Effector memory CD8-positive, alpha-beta T cell (primary cell): ENCODE measurements around the gene PKP3.
"Not testable (repeated sequence)": the region's sequence is repeated elsewhere in the genome, so short reads cannot be mapped to it uniquely, and the experiment has no call there.

Source experiments
- ATAC-seq: fragments of 150-1000 bp; cut with Tn5 transposase; replicated peaks from 2 replicates; pipeline ENCODE4 v1.10.0; 2021; ENCODE audit warnings: mild to moderate bottlenecking, moderate library complexity
- DNase-seq, 3 experiments: peaks; one replicate each; pipeline ENCODE4 v3.0.0; 2021
- H3K27ac Mint-ChIP-seq, 2 donors: one replicate each; pipeline ENCODE4 v1.8.0; 2022; ENCODE audit warnings: mild to moderate bottlenecking in 2 of 2, mixed read lengths in 2 of 2, moderate library complexity in 2 of 2
- H3K27me3 Mint-ChIP-seq, 2 donors: one replicate each; pipeline ENCODE4 v1.8.0; 2022; ENCODE audit warnings: mixed read lengths in 2 of 2
- H3K36me3 Mint-ChIP-seq: one replicate; pipeline ENCODE4 v1.8.0; 2022; ENCODE audit warnings: mild to moderate bottlenecking, moderate library complexity, mixed read lengths; ENCODE audit not compliant: insufficient read depth
- H3K4me1 Mint-ChIP-seq, 2 donors: one replicate each; pipeline ENCODE4 v1.8.0; 2022; ENCODE audit warnings: low read depth in 2 of 2, mixed read lengths in 2 of 2
- H3K4me3 Mint-ChIP-seq, 2 donors: one replicate each; pipeline ENCODE4 v1.8.0; 2022; ENCODE audit warnings: mild to moderate bottlenecking in 2 of 2, mixed read lengths in 2 of 2, moderate library complexity in 2 of 2
- H3K9me3 Mint-ChIP-seq, 2 donors: one replicate each; pipeline ENCODE4 v1.8.0; 2022; ENCODE audit warnings: mixed read lengths in 2 of 2

The PKP3 gene

DNA sequence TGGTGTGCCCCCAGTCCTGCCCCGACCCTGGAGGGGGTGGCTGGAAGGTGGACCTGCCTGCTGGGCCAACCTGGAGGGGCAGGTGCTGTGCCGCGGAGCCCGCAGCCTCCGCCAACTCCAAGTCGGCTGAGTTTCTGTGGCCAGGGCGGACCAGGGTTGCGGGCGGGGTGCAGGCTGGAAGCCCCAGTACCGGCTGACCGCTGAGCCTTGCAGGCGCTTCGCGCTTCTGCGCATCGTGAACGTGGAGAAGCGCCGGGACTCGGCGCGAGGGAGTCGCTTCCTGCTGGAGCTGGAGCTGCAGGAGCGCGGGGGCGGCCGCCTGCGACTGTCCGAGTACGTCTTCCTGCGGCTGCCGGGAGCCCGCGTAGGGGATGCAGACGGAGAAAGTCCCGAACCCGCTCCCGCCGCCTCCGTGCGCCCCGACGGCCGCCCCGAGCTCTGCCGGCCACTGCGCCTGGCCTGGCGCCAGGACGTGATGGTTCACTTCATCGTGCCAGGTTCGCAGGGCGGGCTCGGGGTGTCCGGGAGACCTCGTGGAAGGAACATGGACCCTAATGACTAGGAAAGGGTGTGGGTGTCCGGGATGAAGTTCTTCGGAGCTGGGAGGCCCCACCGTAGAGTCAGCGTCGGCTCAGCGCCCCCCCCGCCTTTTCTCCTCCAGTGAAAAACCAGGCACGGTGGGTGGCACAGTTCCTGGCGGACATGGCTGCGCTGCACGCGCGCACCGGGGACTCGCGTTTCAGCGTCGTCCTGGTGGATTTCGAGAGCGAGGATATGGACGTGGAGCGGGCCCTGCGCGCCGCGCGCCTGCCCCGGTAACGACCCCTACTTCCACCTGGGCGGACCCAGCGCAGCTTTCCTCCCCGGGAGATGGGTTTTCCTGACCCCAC is 14.6 kb upstream of the PKP3 start:
- H3K4me1 Mint-ChIP-seq, result peaks cover 3 to 9% of the 10 kb centered on the region in 2 donors
- ATAC-seq, result no peak
- H3K4me3 Mint-ChIP-seq, result no peak overlapping the region

DNA sequence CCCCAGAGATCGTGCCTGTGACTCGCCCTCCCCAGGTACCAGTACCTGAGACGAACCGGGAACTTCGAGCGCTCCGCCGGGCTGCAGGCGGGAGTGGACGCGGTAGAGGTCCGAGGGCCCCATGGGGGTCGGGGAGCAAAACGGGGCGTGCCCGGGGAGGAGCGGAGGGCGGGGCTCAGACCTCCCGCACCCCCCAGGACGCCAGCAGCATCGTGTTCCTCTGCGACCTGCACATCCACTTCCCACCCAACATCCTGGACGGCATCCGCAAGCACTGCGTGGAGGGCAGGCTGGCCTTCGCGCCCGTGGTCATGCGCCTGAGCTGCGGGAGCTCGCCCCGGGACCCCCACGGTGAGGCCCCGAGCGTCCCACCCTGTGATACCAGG is 13.9 kb upstream of the PKP3 start:
- no peak overlapping the region for H3K4me3 Mint-ChIP-seq
- H3K9me3 Mint-ChIP-seq, result no peaks in the 10 kb centered on the region
- H3K4me1 Mint-ChIP-seq, result peaks cover 3 to 9% of the 10 kb centered on the region in 2 donors
- DNase-seq (no peak), ATAC-seq (no peak)
- H3K36me3 Mint-ChIP-seq, result no peaks in the 10 kb centered on the region
- H3K27me3 Mint-ChIP-seq, result peaks cover 13 to 20% of the 10 kb centered on the region in 2 donors
- no peak overlapping the region for H3K27ac Mint-ChIP-seq

More for the DNA sequence above, 14.6 kb upstream of the PKP3 start:
- DNase-seq, result no peak
- Mint-ChIP-seq H3K9me3 (no peaks in the 10 kb centered on the region), H3K27ac (no peak overlapping the region), H3K36me3 (no peaks in the 10 kb centered on the region), H3K27me3 (peaks cover 13 to 20% of the 10 kb centered on the region in 2 donors)

DNA sequence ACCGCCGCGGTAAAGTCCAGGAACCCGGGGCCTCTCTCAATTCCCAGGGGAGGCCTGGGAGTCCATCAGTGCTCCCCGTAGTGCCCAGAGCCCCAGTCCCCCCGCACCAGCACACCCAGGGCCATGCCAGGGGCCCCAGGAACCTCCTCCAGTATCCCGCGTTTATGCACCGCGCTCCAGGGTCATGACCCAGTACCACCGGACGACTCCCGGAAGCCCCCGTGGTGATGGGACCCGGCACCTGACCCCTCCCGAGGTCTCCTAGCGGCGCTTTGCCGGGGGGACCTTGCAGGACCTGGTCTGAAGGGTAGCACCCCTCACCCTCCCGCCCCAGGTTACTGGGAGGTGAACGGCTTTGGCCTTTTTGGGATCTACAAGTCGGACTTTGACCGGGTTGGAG is 13.5 kb upstream of the PKP3 start:
- Mint-ChIP-seq H3K4me3 (no peak overlapping the region), H3K36me3 (no peaks in the 10 kb centered on the region)
- ATAC-seq, result no peak

DNA sequence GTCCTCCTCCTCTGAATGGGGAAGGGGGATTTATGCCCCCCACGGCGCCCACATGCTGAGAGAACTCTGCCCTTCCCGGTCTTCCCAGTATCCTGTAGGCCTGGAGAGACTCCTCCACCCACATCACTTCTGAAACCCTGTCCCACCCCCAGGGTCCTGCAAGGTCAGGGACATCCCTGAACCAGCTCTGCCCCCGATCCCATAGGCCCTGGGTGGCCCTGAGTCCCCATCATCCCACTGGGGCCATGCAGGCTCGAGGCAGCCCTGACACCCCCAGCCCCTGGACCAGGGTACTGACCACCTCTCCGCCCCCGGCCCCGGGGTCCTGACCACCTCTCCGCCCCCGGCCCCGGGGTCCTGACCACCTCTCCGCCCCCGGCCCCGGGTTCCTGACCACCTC is 13.0 kb upstream of the PKP3 start:
- H3K27me3 Mint-ChIP-seq, result peaks cover 13 to 20% of the 10 kb centered on the region in 2 donors
- H3K9me3 Mint-ChIP-seq, result no peaks in the 10 kb centered on the region
- no peaks in the 10 kb centered on the region for H3K36me3 Mint-ChIP-seq
- DNase-seq (no peak), ATAC-seq (no peak)
- peaks cover 3 to 9% of the 10 kb centered on the region in 2 donors for H3K4me1 Mint-ChIP-seq
- H3K4me3 Mint-ChIP-seq, result no peak overlapping the region
- no peak overlapping the region for H3K27ac Mint-ChIP-seq

More for the DNA sequence above, 13.5 kb upstream of the PKP3 start:
- no peaks in the 10 kb centered on the region for H3K9me3 Mint-ChIP-seq
- no peak overlapping the region for H3K27ac Mint-ChIP-seq
- peaks cover 13 to 20% of the 10 kb centered on the region in 2 donors for H3K27me3 Mint-ChIP-seq
- peaks cover 3 to 9% of the 10 kb centered on the region in 2 donors for H3K4me1 Mint-ChIP-seq
- no peak for DNase-seq

DNA sequence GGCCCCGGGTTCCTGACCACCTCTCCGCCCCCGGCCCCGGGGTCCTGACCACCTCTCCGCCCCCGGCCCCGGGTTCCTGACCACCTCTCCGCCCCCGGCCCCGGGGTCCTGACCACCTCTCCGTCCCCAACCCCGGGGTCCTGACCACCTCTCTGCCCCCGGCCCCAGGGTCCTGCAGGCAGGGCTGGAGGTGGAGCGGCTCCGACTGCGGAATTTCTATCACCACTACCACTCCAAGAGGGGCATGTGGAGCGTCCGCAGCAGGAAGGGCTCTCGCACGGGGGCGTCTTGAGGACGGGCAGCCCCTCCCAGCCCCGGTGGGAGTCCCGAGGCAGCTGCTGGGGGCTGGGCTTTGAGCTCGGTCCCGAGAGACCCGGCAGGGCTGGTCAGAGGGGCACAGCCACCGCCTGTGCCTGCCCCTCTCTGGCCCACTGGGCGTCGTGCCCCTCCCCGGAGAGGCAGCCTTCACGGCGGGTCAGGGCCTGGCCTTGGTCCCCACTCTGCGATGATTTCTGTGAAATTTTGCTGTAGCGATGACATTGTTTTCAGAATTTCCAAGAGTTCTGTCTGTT is 12.4 kb upstream of the PKP3 start:
- Mint-ChIP-seq H3K27ac (no peak overlapping the region), H3K36me3 (no peaks in the 10 kb centered on the region)
- no peak for ATAC-seq

DNA sequence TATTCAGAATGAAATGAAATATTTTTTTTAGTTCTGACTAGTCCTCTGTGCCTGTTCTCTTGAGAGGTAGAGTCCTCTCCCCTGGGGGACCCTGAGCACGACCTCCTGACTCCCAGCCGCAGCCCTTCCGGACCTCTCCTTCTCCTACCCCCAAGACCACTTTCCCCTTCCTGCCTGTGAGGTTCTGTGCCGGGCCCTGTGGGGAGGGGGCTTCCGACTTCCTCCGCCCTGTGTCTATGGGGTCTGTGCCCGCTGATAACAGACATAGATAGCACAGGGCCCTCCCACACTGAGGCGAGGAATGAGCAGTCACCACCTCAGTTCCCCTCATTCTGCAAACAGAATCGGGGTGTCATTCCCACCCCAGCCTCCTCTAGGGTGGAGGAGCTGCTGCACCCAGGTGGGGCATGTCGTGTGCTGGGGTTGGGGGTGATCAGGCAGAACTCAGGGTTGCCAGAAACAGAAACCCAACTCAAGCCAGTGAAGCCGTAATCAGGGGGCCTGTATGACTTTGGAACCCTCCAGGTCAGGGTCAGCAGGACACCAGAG is 11.9 kb upstream of the PKP3 start:
- Mint-ChIP-seq H3K36me3 (no peaks in the 10 kb centered on the region), H3K9me3 (peaks cover 0 to 1% of the 10 kb centered on the region in 2 donors), H3K4me1 (peaks cover 6 to 14% of the 10 kb centered on the region in 2 donors), H3K4me3 (no peak overlapping the region), H3K27me3 (peaks cover 13 to 20% of the 10 kb centered on the region in 2 donors), H3K27ac (peak overlapping the region; percentile 35 to 77)
- ATAC-seq (no peak), DNase-seq (no peak)

More for the DNA sequence above, 12.4 kb upstream of the PKP3 start:
- H3K4me1 Mint-ChIP-seq, result peaks cover 3 to 9% of the 10 kb centered on the region in 2 donors
- H3K9me3 Mint-ChIP-seq, result no peaks in the 10 kb centered on the region
- H3K4me3 Mint-ChIP-seq, result no peak overlapping the region
- no peak for DNase-seq
- peaks cover 13 to 20% of the 10 kb centered on the region in 2 donors for H3K27me3 Mint-ChIP-seq

DNA sequence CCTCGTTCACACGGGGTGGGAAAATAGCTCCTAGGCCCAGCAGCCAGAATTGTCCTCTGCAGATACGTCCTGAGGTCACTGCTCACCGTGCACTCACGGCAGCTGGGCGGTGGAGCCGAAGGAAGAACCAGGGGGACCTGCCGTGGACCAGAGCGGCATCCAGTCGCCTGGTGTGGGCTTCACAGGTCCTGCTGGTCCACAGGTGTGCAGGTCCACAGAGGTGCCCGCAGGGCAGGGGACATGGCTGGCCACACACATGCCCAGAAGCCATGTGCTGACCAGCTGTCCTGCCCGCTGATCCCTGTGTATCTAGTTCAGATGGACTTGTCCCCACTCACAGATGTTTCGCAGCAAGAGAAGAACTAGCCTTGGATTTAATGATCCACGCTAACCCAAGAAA is 10.6 kb upstream of the PKP3 start:
- DNase-seq (no peak), ATAC-seq (no peak)
- Mint-ChIP-seq H3K36me3 (peaks cover 3% of the 10 kb centered on the region), H3K27me3 (peaks cover 5 to 16% of the 10 kb centered on the region in 2 donors), H3K4me3 (no peak overlapping the region), H3K27ac (no peak overlapping the region), H3K4me1 (peaks cover 18 to 25% of the 10 kb centered on the region in 2 donors), H3K9me3 (peaks cover 0 to 2% of the 10 kb centered on the region in 2 donors)

DNA sequence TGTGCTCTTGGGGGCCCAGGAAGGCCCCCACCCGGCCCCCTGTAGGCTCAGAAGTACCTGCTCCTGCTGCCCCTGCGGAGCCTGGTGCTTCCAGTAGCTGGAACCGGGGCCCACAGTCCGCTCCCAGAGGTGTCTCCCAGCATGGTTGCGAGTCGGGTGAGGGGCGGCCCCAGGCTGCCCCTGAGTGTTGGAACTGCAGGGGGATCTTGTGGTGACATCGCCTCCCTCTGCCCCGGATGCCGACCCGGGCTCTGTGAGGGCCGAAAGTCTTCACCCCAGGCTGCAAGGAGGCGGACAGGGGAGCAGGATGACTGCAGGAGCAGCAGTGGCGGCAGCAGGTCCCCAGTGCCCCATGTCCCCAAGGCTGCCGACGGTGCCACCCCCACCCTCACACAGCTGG is 9.5 kb upstream of the PKP3 start:
- H3K27ac Mint-ChIP-seq, result no peak overlapping the region
- H3K4me1 Mint-ChIP-seq, result peaks cover 18 to 23% of the 10 kb centered on the region in 2 donors
- peaks cover 0 to 9% of the 10 kb centered on the region in 2 donors for H3K27me3 Mint-ChIP-seq
- peaks cover 0 to 2% of the 10 kb centered on the region in 2 donors for H3K9me3 Mint-ChIP-seq
- H3K4me3 Mint-ChIP-seq, result no peak overlapping the region
- H3K36me3 Mint-ChIP-seq, result peaks cover 4% of the 10 kb centered on the region
- ATAC-seq (no peak), DNase-seq (no peak)

DNA sequence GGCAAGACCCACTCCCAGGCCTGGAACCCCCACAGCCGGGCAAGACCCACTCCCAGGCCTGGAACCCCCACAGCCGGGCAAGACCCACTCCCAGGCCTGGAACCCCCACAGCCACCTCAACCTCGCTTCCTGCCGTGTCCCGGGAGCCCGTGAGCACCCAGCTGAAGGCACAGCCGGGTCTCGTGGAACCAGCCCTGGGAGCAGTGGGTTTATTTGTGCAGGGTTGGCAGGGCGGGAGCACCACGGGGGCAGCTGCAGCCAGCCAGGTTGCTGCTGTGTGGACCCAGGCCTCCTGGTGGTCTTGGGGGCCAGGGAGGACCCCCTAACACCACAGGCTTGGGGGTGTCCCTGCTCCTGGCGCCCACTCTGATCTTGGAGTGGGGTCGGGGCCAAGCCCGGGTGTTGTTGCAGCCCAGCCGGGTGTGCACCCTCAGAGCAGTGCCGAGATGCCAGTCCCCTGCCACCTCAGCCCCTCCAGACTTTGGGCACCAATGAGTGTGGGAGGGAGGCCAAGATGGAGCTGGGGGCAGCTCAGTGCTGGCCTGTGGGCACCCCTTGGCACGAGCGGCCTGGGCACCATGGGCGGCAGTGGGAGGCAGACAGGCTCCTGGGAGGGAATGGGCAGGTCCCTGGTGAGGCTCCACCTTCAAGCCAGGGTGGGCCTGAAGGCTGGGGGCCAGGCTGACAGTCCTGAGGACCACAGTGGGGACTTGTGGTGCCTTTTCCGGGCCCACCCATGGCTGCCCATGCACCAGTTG is 8.2 kb upstream of the PKP3 start:
- H3K9me3 Mint-ChIP-seq, result peaks cover 0 to 2% of the 10 kb centered on the region in 2 donors
- ATAC-seq, result no peak

DNA sequence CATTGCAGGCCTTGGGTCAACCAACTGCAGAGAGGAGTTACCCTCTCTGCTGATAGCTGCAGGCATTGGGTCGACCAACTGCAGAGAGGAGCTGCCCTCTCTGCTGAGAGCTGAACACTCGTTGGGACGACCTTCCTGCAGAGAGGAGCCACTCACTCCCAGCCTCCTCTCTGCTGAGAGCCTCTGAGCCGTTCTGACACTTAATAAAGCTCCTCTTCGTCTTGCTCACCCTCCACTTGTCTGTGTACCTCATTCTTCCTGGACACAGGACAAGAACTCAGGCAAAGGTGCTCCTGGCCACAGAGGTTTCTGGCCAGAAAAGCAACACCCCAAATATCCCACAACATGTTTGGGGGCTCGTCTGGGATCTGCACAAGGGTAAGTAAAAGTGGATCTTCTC is 7.5 kb upstream of the PKP3 start:
- Mint-ChIP-seq H3K4me3 (peak overlapping the region in 1 of 2 donors; percentile 68), H3K27ac (peak overlapping the region; percentile 85 to 96), H3K4me1 (peaks cover 18 to 23% of the 10 kb centered on the region in 2 donors), H3K36me3 (peaks cover 4% of the 10 kb centered on the region), H3K9me3 (peaks cover 0 to 2% of the 10 kb centered on the region in 2 donors), H3K27me3 (peaks cover 0 to 9% of the 10 kb centered on the region in 2 donors)
- no peak for DNase-seq
- ATAC-seq, result no peak

More for the DNA sequence above, 8.2 kb upstream of the PKP3 start:
- Mint-ChIP-seq H3K27me3 (peaks cover 0 to 9% of the 10 kb centered on the region in 2 donors), H3K4me3 (no peak overlapping the region), H3K36me3 (peaks cover 4% of the 10 kb centered on the region), H3K27ac (peak overlapping the region in 1 of 2 donors; percentile 85), H3K4me1 (peaks cover 18 to 23% of the 10 kb centered on the region in 2 donors)
- no peak for DNase-seq

DNA sequence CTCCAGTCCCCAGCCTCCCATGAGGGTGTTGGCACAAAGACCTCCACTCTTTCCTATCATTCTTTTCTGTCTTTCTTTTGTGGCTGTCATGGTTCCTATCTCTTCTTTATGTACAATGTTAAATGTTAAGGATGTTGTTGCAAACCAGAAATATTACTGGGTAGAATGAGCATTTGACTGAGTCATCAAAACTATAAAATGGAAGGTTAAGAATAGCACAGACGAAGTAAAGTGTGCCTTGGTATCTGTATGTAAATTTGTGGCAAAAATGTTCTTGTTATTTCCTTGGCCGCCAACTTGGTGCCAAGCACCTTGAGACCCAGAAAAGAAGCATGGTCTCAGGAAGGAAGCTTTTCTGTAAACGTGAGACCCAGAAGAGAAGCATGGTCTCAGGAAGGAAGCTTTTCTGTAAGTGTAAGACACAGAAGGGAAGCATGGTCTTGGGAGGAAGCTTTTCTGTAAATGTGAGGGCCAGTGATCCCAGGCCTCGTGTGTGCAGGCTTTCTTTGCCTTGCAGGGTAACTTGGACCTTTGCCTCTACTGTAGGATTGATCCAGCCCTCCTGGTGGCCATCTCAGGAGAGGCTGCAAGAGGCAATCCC is 6.7 kb upstream of the PKP3 start:
- Mint-ChIP-seq H3K4me3 (peak overlapping the region; percentile 5 to 68), H3K27me3 (peaks cover 0 to 3% of the 10 kb centered on the region in 2 donors), H3K27ac (peak overlapping the region; percentile 85 to 96), H3K4me1 (peaks cover 15 to 19% of the 10 kb centered on the region in 2 donors), H3K9me3 (peaks cover 0 to 2% of the 10 kb centered on the region in 2 donors), H3K36me3 (peaks cover 4% of the 10 kb centered on the region)
- no peak for DNase-seq
- ATAC-seq, result peak; percentile 42

DNA sequence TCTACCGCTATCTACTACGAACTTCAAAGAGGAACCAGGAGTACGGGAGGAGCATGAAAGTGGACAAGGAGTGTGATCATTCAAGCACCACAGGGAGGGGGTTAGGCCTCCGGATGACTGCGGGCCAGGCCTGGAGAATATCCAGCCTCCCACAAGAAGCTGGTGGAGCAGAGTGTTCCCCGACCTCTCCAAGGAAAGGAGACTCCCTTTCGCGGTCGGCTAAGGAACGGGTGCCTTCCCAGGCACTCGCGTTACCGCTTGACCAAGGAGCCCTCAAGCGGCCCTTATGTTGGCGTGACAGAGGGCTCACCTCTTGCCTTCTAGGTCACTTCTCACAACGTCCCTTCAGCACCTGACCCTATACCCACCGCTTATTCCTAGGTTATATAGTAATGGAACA is 4.6 kb upstream of the PKP3 start:
- not testable (repeated sequence) for H3K9me3 Mint-ChIP-seq, H3K27me3 Mint-ChIP-seq, DNase-seq, H3K27ac Mint-ChIP-seq, H3K4me3 Mint-ChIP-seq, ATAC-seq, H3K36me3 Mint-ChIP-seq
- H3K4me1 Mint-ChIP-seq, result peaks cover 15 to 19% of the 10 kb centered on the region in 2 donors

DNA sequence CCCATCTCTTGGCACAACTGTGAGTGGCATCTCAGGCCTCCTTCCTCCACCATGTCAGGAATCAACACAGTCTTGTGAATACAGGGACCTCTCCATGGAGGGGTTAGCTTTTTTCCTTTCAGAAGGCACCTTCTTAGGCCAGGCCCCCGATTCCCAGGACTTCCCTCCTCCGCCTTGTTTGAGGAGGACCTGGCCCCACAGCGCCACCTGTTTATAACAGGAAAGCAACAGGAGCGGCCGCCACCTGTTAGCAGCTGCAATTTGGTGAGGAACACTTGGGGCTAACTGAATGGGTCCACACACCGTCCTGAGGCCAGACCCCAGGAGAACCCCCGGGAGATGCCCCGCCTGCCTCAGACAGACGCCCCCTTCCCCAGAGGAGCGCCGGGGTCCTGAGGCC is 3.8 kb upstream of the PKP3 start:
- Mint-ChIP-seq H3K27me3 (no peaks in the 10 kb centered on the region), H3K9me3 (peaks cover 0 to 2% of the 10 kb centered on the region in 2 donors), H3K27ac (no peak overlapping the region), H3K4me1 (peaks cover 18 to 21% of the 10 kb centered on the region in 2 donors), H3K4me3 (no peak overlapping the region), H3K36me3 (peaks cover 4% of the 10 kb centered on the region)
- ATAC-seq (no peak), DNase-seq (no peak)
